ENCODE measurements around the gene GABBR2. TPM values are rescaled to one million over a fixed set of nuclear protein-coding genes. Genes with fewer than 3 reads are reported as not detected.

Gene GABBR2
- total RNA-seq, 2 donors from 2014 or later: not detected

GRCh38 chr9:98565152-98566135, 143.3 kb downstream of the GABBR2 start:
- Histone ChIP-seq H3K36me3 (replicated peaks in 1 of 2; ENCODE audit: insufficient read depth in 1 of 2, low read depth in 2 of 2) (no peaks in the 10 kb centered on the region), H3K4me3 (no peak overlapping the region), H3K27me3 (no peaks in the 10 kb centered on the region), H3K4me1 (no peaks in the 10 kb centered on the region), H3K9me3 (no peaks in the 10 kb centered on the region), H3K27ac (no peak overlapping the region)
- WGBS, 2 donors: 90 to 93% methylated on average over 13 to 15 of the region's 15 CpGs
- ATAC-seq (no peak), DNase-seq (no peak)
- intact Hi-C loops (cut with DNase I): no loop called here
- TF ChIP-seq POLR2A (IDR thresholded peaks at IDR 0.05) (no peak), CTCF (IDR thresholded peaks at IDR 0.05) (no peak)

GRCh38 chr9:98564714-98565113, 144.0 kb downstream of the GABBR2 start:
- Histone ChIP-seq H3K4me3 (no peak overlapping the region), H3K36me3 (replicated peaks in 1 of 2; ENCODE audit: insufficient read depth in 1 of 2, low read depth in 2 of 2) (no peaks in the 10 kb centered on the region), H3K27me3 (no peaks in the 10 kb centered on the region), H3K4me1 (peaks cover under 1% of the 10 kb centered on the region), H3K27ac (no peak overlapping the region), H3K9me3 (no peaks in the 10 kb centered on the region)
- no peak for ATAC-seq
- intact Hi-C loops (cut with DNase I): no loop called here
- TF ChIP-seq POLR2A (IDR thresholded peaks at IDR 0.05) (no peak), CTCF (IDR thresholded peaks at IDR 0.05) (no peak)
- 84 to 86% methylated on average over 4 of the region's 4 CpGs for WGBS, 2 donors
- no peak for DNase-seq

GRCh38 chr9:98563988-98564387, 144.7 kb downstream of the GABBR2 start:
- Histone ChIP-seq H3K9me3 (no peaks in the 10 kb centered on the region), H3K4me3 (no peak overlapping the region), H3K27ac (no peak overlapping the region), H3K36me3 (replicated peaks in 1 of 2; ENCODE audit: insufficient read depth in 1 of 2, low read depth in 2 of 2) (no peaks in the 10 kb centered on the region), H3K4me1 (peaks cover 7% of the 10 kb centered on the region), H3K27me3 (no peaks in the 10 kb centered on the region)
- ATAC-seq (no peak), DNase-seq (no peak)
- TF ChIP-seq POLR2A (IDR thresholded peaks at IDR 0.05) (no peak), CTCF (IDR thresholded peaks at IDR 0.05) (no peak)
- WGBS, 2 donors: 75 to 81% methylated on average over 6 of the region's 6 CpGs
- intact Hi-C loops (cut with DNase I): no loop called here

GRCh38 chr9:98563212-98563907, 145.4 kb downstream of the GABBR2 start:
- DNase-seq (no peak), ATAC-seq (no peak)
- no peak overlapping the region for H3K4me3 ChIP-seq
- WGBS, 2 donors: 79 to 87% methylated on average over 12 to 14 of the region's 14 CpGs
- H3K36me3 ChIP-seq (replicated peaks in 1 of 2; ENCODE audit: insufficient read depth in 1 of 2, low read depth in 2 of 2): no peaks in the 10 kb centered on the region
- H3K4me1 ChIP-seq: peaks cover 7% of the 10 kb centered on the region
- no peaks in the 10 kb centered on the region for H3K9me3 ChIP-seq
- TF ChIP-seq POLR2A (IDR thresholded peaks at IDR 0.05) (no peak), CTCF (IDR thresholded peaks at IDR 0.05) (no peak)
- no peak overlapping the region for H3K27ac ChIP-seq
- H3K27me3 ChIP-seq: no peaks in the 10 kb centered on the region
- intact Hi-C loops (cut with DNase I): no loop called here
